ENCODE data around the gene SLCO4C1.
"Not testable (repeated sequence)": the region's sequence is repeated elsewhere in the genome, so short reads cannot be mapped to it uniquely, and the experiment has no call there.

The SLCO4C1 gene

DNA sequence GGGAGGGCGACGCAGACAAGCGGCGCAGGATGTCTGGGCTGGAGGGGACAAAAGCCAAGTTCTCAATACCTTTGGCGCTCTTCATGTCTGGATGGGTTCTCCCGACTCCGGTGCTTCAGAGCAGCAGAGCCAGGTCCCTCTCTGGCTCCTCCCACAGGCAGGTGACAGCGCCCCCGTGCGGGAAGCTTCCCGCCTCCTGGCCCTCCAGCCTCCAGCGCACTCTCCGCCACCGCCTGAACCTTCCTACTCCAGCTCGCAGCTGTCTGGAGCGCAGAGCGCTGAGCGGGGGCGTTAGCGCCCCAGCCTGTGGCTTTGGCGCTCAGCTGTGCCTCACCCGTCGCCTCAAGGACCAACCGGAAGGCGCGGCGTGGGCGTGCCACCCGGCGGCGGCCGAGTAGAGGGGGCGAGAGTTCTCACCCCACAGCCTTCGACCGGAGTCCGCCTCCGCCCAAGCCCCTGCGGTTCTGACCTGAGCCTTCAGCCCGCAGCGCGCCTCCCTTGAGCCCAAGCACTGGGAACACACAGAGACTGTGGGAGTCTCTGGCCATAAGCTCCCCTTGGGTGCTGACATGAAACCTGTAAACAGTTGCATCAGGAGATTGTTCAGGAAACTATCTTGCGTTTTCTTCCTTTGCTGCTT lies at the start of gene SLCO4C1:
TSS of gene SLCO4C1 (minus strand) at position 107 of the 640 bp plus-strand sequence. CDS start at position 85, 22 bp downstream.
- peak; percentile 23 for DNase-seq

- no peak for DNase-seq
Measured at GRCh38 chr5:102341681-102342288, 45.7 kb upstream of the SLCO4C1 start.

- no peak for DNase-seq
Measured at GRCh38 chr5:102324714-102325113, 28.6 kb upstream of the SLCO4C1 start.

GRCh38 chr5:102318801-102319200 lies 22.7 kb upstream of the SLCO4C1 start:
- not testable (repeated sequence) for DNase-seq

DNA sequence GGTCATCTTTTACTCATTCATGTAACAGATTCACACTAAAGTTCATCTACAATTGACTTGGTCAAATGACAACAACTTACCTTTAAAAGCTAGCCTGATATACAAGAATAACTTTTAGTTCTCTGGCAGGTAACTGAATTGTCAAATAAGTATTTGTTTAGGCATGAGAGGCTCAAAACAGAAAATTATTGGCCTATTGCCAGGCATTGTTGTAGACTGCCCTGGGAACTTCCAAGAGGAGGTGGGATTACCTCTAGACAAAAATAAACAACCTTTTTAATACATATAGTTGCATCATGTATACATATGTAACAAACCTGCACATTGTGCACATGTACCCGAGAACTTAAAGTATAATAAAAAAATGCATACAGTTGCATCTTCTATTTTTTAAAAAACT lies 18.2 kb upstream of the SLCO4C1 start:
- no peak for DNase-seq

GRCh38 chr5:102313912-102314311 lies 17.8 kb upstream of the SLCO4C1 start:
- no peak for DNase-seq

DNA sequence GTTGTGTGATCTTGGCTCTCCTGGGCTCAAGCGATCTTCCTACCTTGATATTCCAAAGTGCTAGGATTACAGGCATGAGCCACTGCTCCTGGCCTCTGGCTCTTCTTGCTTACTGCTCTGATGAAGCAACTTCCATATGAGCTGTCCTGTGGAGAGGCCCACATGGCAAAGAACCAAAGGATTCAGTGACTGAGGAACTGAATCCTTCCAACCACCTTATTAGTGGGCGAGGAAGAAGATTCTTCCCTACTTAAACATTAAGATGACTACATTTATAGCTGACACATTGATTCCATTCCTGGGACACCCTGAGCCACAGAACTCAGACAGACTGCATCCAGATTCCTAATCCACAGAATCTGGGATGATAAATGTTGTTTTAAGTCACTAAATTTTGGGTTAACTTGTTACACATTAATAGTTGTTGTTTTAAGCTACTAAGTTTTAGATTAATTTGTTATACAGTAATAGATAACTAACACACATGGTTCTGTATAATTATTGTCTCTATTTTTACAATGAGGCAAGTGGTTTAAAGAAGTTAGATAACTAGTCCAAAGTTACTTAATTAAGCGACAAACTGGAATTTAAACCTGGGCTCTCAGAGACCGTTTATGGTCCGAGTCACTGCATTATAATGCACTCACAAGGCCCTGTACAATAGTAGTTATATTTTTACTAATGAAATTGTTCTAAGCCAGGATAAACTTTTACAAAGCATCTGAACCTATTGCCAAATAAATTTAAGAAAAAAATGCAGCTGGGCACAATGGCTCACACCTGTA lies 16.7 kb upstream of the SLCO4C1 start:
- no peak for DNase-seq

DNA sequence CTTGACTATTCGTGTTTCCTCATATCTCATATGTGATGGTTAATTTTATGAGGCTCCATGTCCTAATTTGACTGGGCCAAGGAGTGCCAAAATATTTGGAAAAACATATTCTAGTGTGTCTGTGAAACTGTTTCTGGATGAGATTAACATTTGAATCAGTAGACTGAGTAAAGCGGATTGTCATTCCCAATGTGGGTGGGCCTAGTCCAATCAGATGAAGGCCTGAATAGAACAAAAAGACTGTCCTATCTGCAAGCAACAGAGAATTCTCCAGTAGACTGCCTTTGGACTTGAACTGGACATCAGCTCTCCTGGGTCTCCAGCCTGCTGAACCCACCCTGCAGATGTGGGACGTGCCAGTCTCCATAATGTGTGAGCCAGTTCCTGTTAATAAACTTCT lies 13.5 kb upstream of the SLCO4C1 start:
- DNase-seq, result no peak

DNA sequence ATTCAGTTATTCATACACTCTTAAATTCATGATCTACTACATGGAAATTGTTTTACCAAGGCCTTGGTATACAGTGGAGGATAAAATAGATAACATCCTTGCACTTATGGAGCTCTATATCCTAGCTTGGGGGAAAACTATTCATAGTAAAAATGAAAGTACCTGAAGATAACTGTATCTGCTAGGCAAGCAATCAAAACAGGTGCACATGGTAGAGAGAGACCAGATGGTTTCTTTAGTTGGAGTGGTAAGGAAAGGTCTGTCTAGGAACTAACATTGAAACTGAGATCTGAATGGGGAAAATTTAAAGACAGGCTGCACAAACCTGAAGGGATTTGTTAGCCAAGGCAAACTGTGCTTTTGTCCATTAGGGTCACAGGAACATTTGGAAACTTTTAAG lies 11.1 kb upstream of the SLCO4C1 start:
- DNase-seq, result no peak

- no peak for DNase-seq
Measured at GRCh38 chr5:102306121-102306520, 10.0 kb upstream of the SLCO4C1 start.

DNA sequence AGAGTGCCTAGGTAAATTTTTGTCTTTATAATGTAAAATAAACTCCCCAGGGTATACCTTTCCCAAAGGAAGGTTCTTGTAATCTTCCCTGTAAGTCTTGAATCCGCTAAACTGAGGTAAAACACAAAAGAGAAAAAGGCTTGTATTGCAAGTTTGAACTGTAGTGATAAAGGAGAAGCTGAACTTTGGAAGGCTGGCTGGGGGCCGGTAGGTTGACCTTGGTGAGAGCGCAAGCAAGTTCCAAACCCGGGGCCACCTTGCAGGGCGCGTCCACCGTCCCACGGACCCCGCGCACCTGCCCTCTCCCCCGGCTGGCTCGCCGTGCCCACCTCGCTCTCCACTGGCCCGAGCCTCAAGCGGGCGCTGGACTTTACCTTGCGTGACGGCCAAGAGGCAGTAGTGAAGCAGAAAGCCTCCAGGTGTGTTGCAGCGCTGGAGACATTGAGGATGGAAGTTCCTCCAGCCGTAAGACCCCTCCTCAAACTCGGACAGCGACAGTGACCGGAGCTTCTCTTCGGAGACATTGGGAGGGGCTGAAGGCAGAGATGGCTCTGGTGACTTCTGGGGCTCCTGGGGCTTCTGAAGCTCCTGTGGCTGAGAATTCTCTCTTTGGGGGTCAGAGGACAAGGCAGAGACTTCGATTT lies 428 bp downstream of the SLCO4C1 start:
- DNase-seq, result no peak

- DNase-seq, result no peak
Measured at GRCh38 chr5:102294886-102295395, 1.1 kb downstream of the SLCO4C1 start.

DNA sequence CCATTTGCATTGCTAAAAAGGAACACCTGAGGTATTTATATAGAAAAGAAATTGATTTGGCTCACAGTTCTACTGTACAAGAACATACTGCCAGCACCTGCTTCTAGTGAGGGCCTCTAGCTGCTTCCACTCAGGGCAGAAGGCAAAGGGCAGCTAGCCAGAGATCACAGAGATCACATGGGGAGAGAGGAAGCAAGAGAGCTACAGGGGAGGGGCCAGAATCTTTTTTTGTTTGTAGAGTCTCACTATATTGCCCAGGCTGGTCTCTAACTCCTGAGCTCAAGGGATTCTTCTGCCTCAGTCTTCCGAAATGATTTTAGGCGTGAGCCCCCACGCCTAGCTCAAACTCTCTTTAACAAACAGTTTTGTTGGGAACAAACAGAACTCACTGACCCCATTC lies 6.1 kb downstream of the SLCO4C1 start:
- DNase-seq, result no peak

DNA sequence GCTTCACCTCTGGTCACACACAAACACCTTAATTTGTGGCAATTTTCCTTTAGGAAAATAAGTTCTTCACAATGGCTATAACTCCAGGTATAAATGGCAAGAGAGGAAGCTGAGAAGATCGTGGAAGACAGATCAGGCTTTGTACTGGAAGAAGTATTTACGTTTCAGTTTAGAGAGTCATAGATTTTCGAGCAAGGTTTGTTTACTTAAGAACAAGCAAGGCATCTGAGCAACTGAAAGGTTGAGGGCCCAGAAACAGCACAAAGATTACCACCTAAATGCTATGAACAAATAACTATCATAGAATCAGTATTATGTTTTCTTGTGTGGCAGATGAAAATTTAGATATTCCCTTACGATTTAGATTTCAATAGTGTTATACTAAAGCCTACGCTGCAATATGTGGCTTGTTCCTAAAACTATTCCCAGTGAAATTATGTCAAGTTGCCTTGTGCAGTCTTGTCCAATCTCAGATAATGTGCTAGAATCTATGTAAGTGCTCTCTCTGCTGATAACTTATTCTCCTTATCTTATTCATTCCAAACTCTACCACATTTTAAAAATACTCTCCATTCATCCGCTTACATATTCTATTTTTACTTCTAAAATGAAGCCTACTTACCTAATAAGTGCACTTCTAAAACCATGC lies 6.7 kb downstream of the SLCO4C1 start:
- no peak for DNase-seq

DNA sequence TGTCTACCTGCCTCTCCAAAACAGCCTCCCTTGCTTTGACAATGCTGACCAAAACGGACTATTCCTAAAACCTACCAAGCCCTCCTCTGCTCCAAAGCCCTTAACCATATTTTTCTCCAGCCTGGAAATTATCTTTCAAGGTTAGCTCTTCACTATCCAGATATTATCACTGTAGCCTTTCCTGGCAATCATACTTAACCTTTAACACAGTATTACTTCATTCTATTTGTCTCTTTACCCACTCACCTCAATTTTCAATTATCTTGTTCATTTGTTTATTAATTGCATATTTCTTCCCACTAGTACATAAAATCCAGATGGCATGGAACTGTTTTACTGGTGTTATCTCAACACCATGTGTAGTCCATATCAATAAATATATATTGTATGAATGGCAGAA lies 7.5 kb downstream of the SLCO4C1 start:
- DNase-seq, result no peak

DNA sequence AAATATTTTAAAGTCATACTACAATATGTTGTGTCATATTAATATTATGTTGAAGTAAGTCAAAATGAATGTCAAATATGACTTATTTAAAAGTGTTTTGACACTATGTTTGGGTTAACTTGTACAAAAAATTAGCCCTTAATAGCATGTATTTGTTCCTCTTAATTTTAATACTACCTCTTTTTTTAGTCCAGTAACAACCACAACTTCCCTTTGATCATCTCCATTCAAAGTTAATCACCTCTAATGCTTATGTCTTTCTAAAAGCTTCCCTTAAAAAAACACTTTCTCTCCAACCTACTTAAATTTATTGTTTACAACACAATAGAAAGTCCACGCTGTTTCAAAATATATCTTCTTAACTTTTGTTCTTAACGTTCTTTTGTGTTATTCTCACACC lies 9.6 kb downstream of the SLCO4C1 start:
- DNase-seq, result no peak

- DNase-seq, result no peak
Measured at GRCh38 chr5:102283102-102283797, 12.8 kb downstream of the SLCO4C1 start.

DNA sequence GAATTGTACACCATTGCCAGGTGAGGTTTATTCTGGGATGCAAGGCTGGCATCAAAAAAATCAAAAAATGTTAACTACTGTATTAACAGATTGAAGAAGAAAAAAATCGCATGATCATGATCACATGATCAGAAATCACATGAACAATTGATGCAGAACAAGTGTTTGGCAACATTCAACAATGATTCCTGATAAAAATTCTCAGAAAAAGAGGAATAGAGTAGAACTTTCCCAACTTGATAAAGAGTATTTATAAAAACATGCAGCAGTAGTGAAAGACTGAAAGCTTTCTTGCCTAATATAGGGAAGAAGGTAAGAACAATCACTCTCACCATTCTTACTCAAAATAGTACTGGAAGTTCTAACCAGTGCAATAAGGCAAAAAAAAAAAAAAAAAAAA lies 16.4 kb downstream of the SLCO4C1 start:
- DNase-seq, result no peak

DNA sequence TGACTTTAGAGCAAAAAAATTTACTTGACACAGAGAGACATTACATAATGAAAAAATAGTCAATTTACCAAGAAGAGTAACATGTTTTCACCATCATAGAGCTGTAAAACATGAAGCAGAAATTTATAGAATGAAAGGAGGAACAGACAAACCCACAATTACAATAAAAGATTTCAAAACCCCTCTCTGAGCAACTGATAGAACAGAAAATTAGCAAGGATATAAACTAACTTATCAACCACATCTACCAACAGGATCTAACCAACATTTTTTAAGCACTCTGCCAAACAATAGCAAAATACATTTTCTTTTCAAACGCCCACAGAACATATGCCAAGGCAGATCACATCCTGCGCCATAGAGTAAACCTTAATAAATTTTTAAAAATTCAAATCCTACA lies 17.9 kb downstream of the SLCO4C1 start:
- DNase-seq, result no peak

GRCh38 chr5:102277144-102277543 lies 18.9 kb downstream of the SLCO4C1 start:
- DNase-seq, result no peak

- DNase-seq, result no peak
Measured at GRCh38 chr5:102271759-102272158, 24.3 kb downstream of the SLCO4C1 start.

- no peak for DNase-seq
Measured at GRCh38 chr5:102270036-102270435, 26.0 kb downstream of the SLCO4C1 start.
